H1 (cell line): Measurements from ENCODE around the gene AFTPH. TPM values are rescaled to one million over a fixed set of nuclear protein-coding genes. Genes with fewer than 3 reads are reported as not detected.

Source experiments
- CTCF ChIA-PET: fragments of 300-600 bp; sonication (Branson Sonifier 250); formaldehyde crosslinking; loops from one replicate; lab custom pipeline; 2021; ENCODE audit not compliant: partially characterized antibody; lab: Charles Lee
- POLR2A ChIA-PET: fragments of 300-600 bp; sonication (Branson Sonifier 250); formaldehyde crosslinking; loops from one replicate; lab custom pipeline; 2021; ENCODE audit warnings: inconsistent platforms; ENCODE audit not compliant: partially characterized antibody; lab: Charles Lee
- DNase-seq, 2 experiments: peaks; one replicate each; pipeline versions ENCODE4 v3.0.0 to v3.0.0-alpha.2; 2010 to 2022; ENCODE audit warnings: low spot score in 2 of 2, low read depth in 1 of 2, mixed read lengths in 1 of 2
- FAIRE-seq: peaks from 2 replicates; lab custom pipeline; 2011; peaks lifted over from hg19 to GRCh38; lab: Jason Lieb, UNC
- H2AFZ ChIP-seq: 2 replicates; pipeline ENCODE4 v1.8.1; 2012; ENCODE audit warnings: low read length, inconsistent platforms
- H2AK5ac ChIP-seq: 2 replicates; pipeline ENCODE4 v1.6.1; 2013; ENCODE audit warnings: low read depth, low read length
- H2BK120ac ChIP-seq: replicated peaks from 2 replicates; pipeline ENCODE3; 2013; ENCODE audit warnings: low read depth, low read length, inconsistent platforms
- H2BK12ac ChIP-seq: 2 replicates; pipeline ENCODE4 v1.6.1; 2013; ENCODE audit warnings: low read depth, low read length
- H2BK15ac ChIP-seq: 2 replicates; pipeline ENCODE4 v1.6.1; 2013; ENCODE audit warnings: low read length
- H2BK20ac ChIP-seq: 2 replicates; pipeline ENCODE4 v1.6.1; 2013; ENCODE audit warnings: low read length
- H2BK5ac ChIP-seq: 2 replicates; pipeline ENCODE4 v1.6.1; 2013; ENCODE audit warnings: low read depth, low read length
- H3K14ac ChIP-seq: 2 replicates; pipeline ENCODE4 v1.6.1; 2013; ENCODE audit warnings: inconsistent platforms; ENCODE audit not compliant: insufficient read length
- H3K18ac ChIP-seq: 2 replicates; pipeline ENCODE4 v1.6.1; 2013; ENCODE audit warnings: low read length; ENCODE audit errors: extremely low read depth
- H3K23ac ChIP-seq: 2 replicates; pipeline ENCODE4 v1.6.1; 2013; ENCODE audit warnings: inconsistent platforms; ENCODE audit not compliant: insufficient read length
- H3K23me2 ChIP-seq: 2 replicates; pipeline ENCODE4 v1.6.1; 2013; ENCODE audit warnings: low read depth, low read length
- H3K27ac ChIP-seq: 2 replicates; pipeline ENCODE4 v1.6.1; 2011; ENCODE audit warnings: low read depth, low read length, inconsistent platforms
- H3K27me3 ChIP-seq, 4 experiments: replicated peaks in 1 of 4; 1 replicate in 1 of 4; 2 replicates in 3 of 4; pipeline versions ENCODE4 v1.6.1 to v1.8.1; 2011 to 2013; ENCODE audit warnings: low read length in 3 of 4, mild to moderate bottlenecking in 3 of 4, inconsistent platforms in 2 of 4, mixed read lengths in 2 of 4, moderate library complexity in 1 of 4; ENCODE audit not compliant: control insufficient read depth in 3 of 4, insufficient read depth in 3 of 4; ENCODE audit errors: extremely low read depth in 1 of 4
- H3K36me3 ChIP-seq, 4 experiments: 2 replicates each; pipeline versions ENCODE4 v1.6.1 to v1.8.1; 2011 to 2013; ENCODE audit warnings: mild to moderate bottlenecking in 4 of 4, low read length in 3 of 4, moderate library complexity in 2 of 4, control low read depth in 1 of 4, inconsistent platforms in 1 of 4; ENCODE audit not compliant: insufficient read depth in 4 of 4, control insufficient read depth in 2 of 4
- H3K4ac ChIP-seq: replicated peaks from 2 replicates; pipeline ENCODE3; 2013; ENCODE audit warnings: low read length, low read depth, mixed read lengths, inconsistent platforms; ENCODE audit not compliant: insufficient read length
- H3K4me1 ChIP-seq, 4 experiments: replicated peaks in 1 of 4; 1 replicate in 1 of 4; 2 replicates in 3 of 4; pipeline versions ENCODE4 v1.6.1 to v1.8.1; 2011 to 2013; ENCODE audit warnings: low read length in 3 of 4, inconsistent platforms in 2 of 4, mixed read lengths in 1 of 4; ENCODE audit not compliant: insufficient read depth in 4 of 4, control insufficient read depth in 3 of 4
- H3K4me2 ChIP-seq, 2 experiments: 2 replicates each; pipeline versions ENCODE4 v1.6.1 to v1.8.1; 2011 to 2013; ENCODE audit warnings: low read depth in 2 of 2, low read length in 2 of 2, control low read depth in 1 of 2, inconsistent platforms in 1 of 2, mild to moderate bottlenecking in 1 of 2; ENCODE audit not compliant: insufficient read depth in 1 of 2
- H3K4me3 ChIP-seq, 4 experiments: fragments of 200-600, 300-600 bp in 1 of 4; sonication (generic), shearing (Covaris generic), sonication (Bioruptor Twin) in 1 of 4; 2 replicates each; pipeline versions ENCODE4 v1.5.1 to v1.8.1; 2011 to 2016; ENCODE audit warnings: low read length in 4 of 4, low read depth in 3 of 4, control low read depth in 2 of 4, inconsistent platforms in 2 of 4, mild to moderate bottlenecking in 2 of 4, mixed read lengths in 1 of 4, moderate library complexity in 1 of 4; ENCODE audit not compliant: insufficient read depth in 2 of 4; ENCODE audit errors: extremely low read depth in 1 of 4
- H3K56ac ChIP-seq: replicated peaks from 2 replicates; pipeline ENCODE3; 2013; ENCODE audit warnings: low read depth, mild to moderate bottlenecking, mixed read lengths, low read length, inconsistent platforms; ENCODE audit not compliant: insufficient read length
- H3K79me1 ChIP-seq: 2 replicates; pipeline ENCODE4 v1.6.1; 2013; ENCODE audit warnings: low read depth, low read length, control low read depth
- H3K79me2 ChIP-seq, 2 experiments: 2 replicates each; pipeline versions ENCODE4 v1.6.1 to v1.8.1; 2012 to 2013; ENCODE audit warnings: low read length in 2 of 2, mild to moderate bottlenecking in 2 of 2, inconsistent platforms in 1 of 2; ENCODE audit not compliant: insufficient read depth in 2 of 2, control insufficient read depth in 1 of 2
- H3K9ac ChIP-seq, 4 experiments: replicated peaks in 1 of 4; 1 replicate in 1 of 4; 2 replicates in 3 of 4; pipeline versions ENCODE4 v1.6.1 to v1.8.1; 2011 to 2013; ENCODE audit warnings: low read depth in 3 of 4, low read length in 3 of 4, control low read depth in 2 of 4, mild to moderate bottlenecking in 2 of 4, moderate library complexity in 2 of 4, inconsistent platforms in 1 of 4; ENCODE audit errors: extremely low read depth in 1 of 4
- H3K9me3 ChIP-seq, 2 experiments: 2 replicates each; pipeline versions ENCODE4 v1.6.1 to v1.8.1; 2012 to 2013; ENCODE audit warnings: mild to moderate bottlenecking in 2 of 2, moderate library complexity in 2 of 2, control low read depth in 1 of 2, inconsistent platforms in 1 of 2, low read depth in 1 of 2, low read length in 1 of 2, mixed read lengths in 1 of 2; ENCODE audit not compliant: insufficient read depth in 2 of 2
- H4K20me1 ChIP-seq, 2 experiments: replicated peaks in 1 of 2; 2 replicates each; pipeline versions ENCODE3 to v1.8.1; 2011 to 2013; ENCODE audit warnings: inconsistent platforms in 2 of 2, low read length in 2 of 2, mild to moderate bottlenecking in 1 of 2; ENCODE audit not compliant: insufficient read depth in 2 of 2, control insufficient read depth in 1 of 2
- H4K5ac ChIP-seq: 2 replicates; pipeline ENCODE4 v1.6.1; 2013; ENCODE audit warnings: low read length, low read depth, mixed read lengths, inconsistent platforms; ENCODE audit not compliant: insufficient read length
- H4K8ac ChIP-seq: 2 replicates; pipeline ENCODE4 v1.8.0; 2013; ENCODE audit warnings: mild to moderate bottlenecking, moderate library complexity, low read length, inconsistent platforms; ENCODE audit not compliant: insufficient read depth; ENCODE audit errors: extremely low read depth
- H4K91ac ChIP-seq: replicated peaks from 2 replicates; pipeline ENCODE3; 2013; ENCODE audit warnings: low read length, mixed read lengths, inconsistent platforms; ENCODE audit not compliant: insufficient read length
- CBX5 ChIP-seq: fragments of 300-800, 300-1000 bp; sonication (generic); IDR thresholded peaks from 2 replicates; pipeline ENCODE4 v1.7.1; 2016; ENCODE audit warnings: antibody characterized with exemption, low read length, low read depth
- CEBPB ChIP-seq: IDR thresholded peaks from 2 replicates; pipeline ENCODE4 v1.6.1; 2012; ENCODE audit warnings: low read depth, low read length
- EP300 ChIP-seq, 2 experiments: IDR thresholded peaks; 1 replicate in 1 of 2; 2 replicates in 1 of 2; pipeline ENCODE4 v1.6.1; 2011 to 2012; ENCODE audit warnings: low read depth in 2 of 2, low read length in 2 of 2, mild to moderate bottlenecking in 2 of 2, borderline replicate concordance in 1 of 2, inconsistent platforms in 1 of 2, moderate library complexity in 1 of 2
- HDAC2 ChIP-seq, 2 experiments: fragments of 300-600 bp in 1 of 2; sonication (generic) in 1 of 2; IDR thresholded peaks; 2 replicates each; pipeline ENCODE4 v1.6.1; 2011 to 2012; ENCODE audit warnings: low read depth in 2 of 2, low read length in 2 of 2, mild to moderate bottlenecking in 2 of 2, moderate library complexity in 2 of 2, borderline replicate concordance in 1 of 2, inconsistent platforms in 1 of 2
- JUN ChIP-seq: IDR thresholded peaks from 2 replicates; pipeline ENCODE4 v1.6.1; 2011; ENCODE audit warnings: low read depth, mild to moderate bottlenecking, improper control_type of control experiment, low read length
- NRF1 ChIP-seq: IDR thresholded peaks from 2 replicates; pipeline ENCODE4 v1.6.1; 2011; ENCODE audit warnings: mild to moderate bottlenecking, low read depth, low read length, improper control_type of control experiment
- PHF8 ChIP-seq: fragments of 200-600 bp; sonication (generic); conservative IDR thresholded peaks from 2 replicates; pipeline ENCODE4 v1.7.1; 2012; ENCODE audit warnings: low read depth, mild to moderate bottlenecking, inconsistent platforms, low read length, moderate library complexity
- POU5F1 ChIP-seq: IDR thresholded peaks from 2 replicates; pipeline ENCODE4 v1.6.1; 2011; ENCODE audit warnings: low read depth, mild to moderate bottlenecking, low read length, moderate library complexity
- RAD21 ChIP-seq, 2 experiments: IDR thresholded peaks in 1 of 2; conservative IDR thresholded peaks in 1 of 2; 2 replicates each; pipeline ENCODE4 v1.6.1; 2011; ENCODE audit warnings: low read depth in 2 of 2, low read length in 2 of 2, improper control_type of control experiment in 1 of 2, inconsistent platforms in 1 of 2, mild to moderate bottlenecking in 1 of 2, moderate library complexity in 1 of 2
- SIN3A ChIP-seq, 2 experiments: IDR thresholded peaks in 1 of 2; conservative IDR thresholded peaks in 1 of 2; 2 replicates each; pipeline ENCODE4 v1.6.1; 2011 to 2012; ENCODE audit warnings: low read length in 2 of 2, improper control_type of control experiment in 1 of 2, low read depth in 1 of 2, mild to moderate bottlenecking in 1 of 2
- SIRT6 ChIP-seq: IDR thresholded peaks from one replicate; pipeline ENCODE4 v1.7.1; 2012; ENCODE audit warnings: low read length, inconsistent platforms
- SP2 ChIP-seq: IDR thresholded peaks from 2 replicates; pipeline ENCODE4 v1.6.1; 2012; ENCODE audit warnings: mild to moderate bottlenecking, low read length, inconsistent platforms
- SP4 ChIP-seq: IDR thresholded peaks from 2 replicates; pipeline ENCODE4 v1.6.1; 2012; ENCODE audit warnings: low read length, inconsistent platforms
- TBP ChIP-seq: IDR thresholded peaks from 2 replicates; pipeline ENCODE4 v1.6.1; 2011; ENCODE audit warnings: low read depth, low read length, improper control_type of control experiment
- WGBS, 2 experiments: shearing (Covaris generic) in 1 of 2; methylation state at CpG; one replicate each; pipeline versions ENCODE4 v1.1.6 to v1.1.7; 2013 to 2015; ENCODE audit warnings: low lambda C conversion rate in 2 of 2, mixed read lengths in 2 of 2, inconsistent platforms in 1 of 2, low coverage in 1 of 2, missing lambda C conversion rate in 1 of 2; ENCODE audit not compliant: insufficient replicate concordance in 2 of 2, insufficient coverage in 1 of 2, insufficient read length in 1 of 2; ENCODE audit errors: extremely low coverage in 1 of 2, missing lambda C conversion rate in 1 of 2; 5-methylcytosine and 5-hydroxymethylcytosine counted together
- polyA plus RNA-seq, 7 experiments: library from polyadenylated mRNA; depleted of rRNA in 3 of 7; stranded (reverse) in 5 of 7; unstranded in 2 of 7; fragments of >200 nt in 5 of 7; fragments of 200-250 nt in 2 of 7; gene quantifications; 1 replicate in 5 of 7; 2 replicates in 1 of 7; 4 replicates in 1 of 7; pipeline versions ENCODE4 v1.2.1 to v1.2.3, GENCODE V29; 2011 to 2013; ENCODE audit warnings: missing spikeins in 2 of 7, mixed read lengths in 2 of 7
- total RNA-seq: library from RNA; stranded (reverse); fragmentation: NEBNext Ultra II Directional; extraction: Animal tissue kit (Norgen Biotek cat#: 25700); gene quantifications from 2 replicates; pipeline ENCODE4 v1.2.1, GENCODE V29; 2021

Gene AFTPH
- total and polyA plus RNA-seq, 2 of the 8 experiments (the other 6 are each of a cell fraction or from before 2014, with no cell fraction given), result 7.3 to 15.0 TPM

- WGBS, 2 experiments, result 87% methylated on average over 2 of the region's 2 CpGs; no CpG with 5 or more reads in 1 of the 2 experiments
- Histone ChIP-seq H2BK12ac (no peak overlapping the region), H4K8ac (no peak overlapping the region), H3K23ac (no peak overlapping the region), H3K27ac (no peak overlapping the region), H3K27me3 (no peaks in the 10 kb centered on the region), H3K79me2 (peaks cover 0 to 35% of the 10 kb centered on the region in 2 experiments; a peak in 2 of 4 replicates), H2BK120ac (no peak overlapping the region), H3K23me2 (no peaks in the 10 kb centered on the region), H2BK5ac (no peak overlapping the region), H3K4me1 (no peaks in the 10 kb centered on the region; a peak in 3 of 7 replicates), H4K91ac (no peak overlapping the region), H4K20me1 (peaks cover 2 to 5% of the 10 kb centered on the region in 2 experiments), H3K56ac (no peak overlapping the region), H4K5ac (no peak overlapping the region), H2BK20ac (no peak overlapping the region), H3K79me1 (0 out of 2 replicates have a peak, but pooled peaks cover 4% of the 10 kb centered on the region), H2AK5ac (no peak overlapping the region), H2AFZ (no peak overlapping the region), H3K4me2 (no peak overlapping the region), H3K9me3 (no peaks in the 10 kb centered on the region), H2BK15ac (no peak overlapping the region), H3K18ac (no peak overlapping the region), H3K4me3 (no peak overlapping the region), H3K36me3 (no peaks in the 10 kb centered on the region), H3K9ac (no peak overlapping the region), H3K14ac (no peak overlapping the region), H3K4ac (no peak overlapping the region)
- POLR2A ChIA-PET, result no interaction called here
- DNase-seq, result no peak
- no peak for FAIRE-seq
- CTCF ChIA-PET, result no interaction called here
- TF ChIP-seq HDAC2 (IDR thresholded peaks at IDR 0.05; ENCODE audit: borderline replicate concordance in 1 of 2, low read depth in 2 of 2, low read length in 2 of 2), result no peak
- TF ChIP-seq JUN, result no peak
- TF ChIP-seq SIN3A (conservative IDR thresholded peaks at IDR 0.05 in 1 of 2, IDR thresholded peaks at IDR 0.05 in 1 of 2; ENCODE audit: low read depth in 1 of 2, low read length in 2 of 2), result no peak
- TF ChIP-seq CEBPB, result no peak
- TF ChIP-seq SP4, result no peak
- no peak for TF ChIP-seq SIRT6
- no peak for TF ChIP-seq SP2
- TF ChIP-seq PHF8, result no peak
- no peak for TF ChIP-seq POU5F1
- TF ChIP-seq CBX5, result no peak
- no peak for TF ChIP-seq TBP
- TF ChIP-seq RAD21 (IDR thresholded peaks at IDR 0.05 in 1 of 2, conservative IDR thresholded peaks at IDR 0.05 in 1 of 2; ENCODE audit: low read depth in 2 of 2, low read length in 2 of 2), result no peak
- no peak for TF ChIP-seq EP300 (IDR thresholded peaks at IDR 0.05; ENCODE audit: borderline replicate concordance in 1 of 2, low read depth in 2 of 2, low read length in 2 of 2)
- TF ChIP-seq NRF1, result no peak
These were observed 13.9 kb downstream of the AFTPH start for GRCh38 chr2:64537991-64538390.
